ENCODE measurements around the gene HTR3B.

GRCh38 chr11:113956986-113957385, 52.4 kb downstream of the HTR3B start:
- no peak for TF ChIP-seq RFX5 (IDR thresholded peaks at IDR 0.05)
- no peak for TF ChIP-seq SMC3 (IDR thresholded peaks at IDR 0.05)
- TF ChIP-seq, protein P1, sequence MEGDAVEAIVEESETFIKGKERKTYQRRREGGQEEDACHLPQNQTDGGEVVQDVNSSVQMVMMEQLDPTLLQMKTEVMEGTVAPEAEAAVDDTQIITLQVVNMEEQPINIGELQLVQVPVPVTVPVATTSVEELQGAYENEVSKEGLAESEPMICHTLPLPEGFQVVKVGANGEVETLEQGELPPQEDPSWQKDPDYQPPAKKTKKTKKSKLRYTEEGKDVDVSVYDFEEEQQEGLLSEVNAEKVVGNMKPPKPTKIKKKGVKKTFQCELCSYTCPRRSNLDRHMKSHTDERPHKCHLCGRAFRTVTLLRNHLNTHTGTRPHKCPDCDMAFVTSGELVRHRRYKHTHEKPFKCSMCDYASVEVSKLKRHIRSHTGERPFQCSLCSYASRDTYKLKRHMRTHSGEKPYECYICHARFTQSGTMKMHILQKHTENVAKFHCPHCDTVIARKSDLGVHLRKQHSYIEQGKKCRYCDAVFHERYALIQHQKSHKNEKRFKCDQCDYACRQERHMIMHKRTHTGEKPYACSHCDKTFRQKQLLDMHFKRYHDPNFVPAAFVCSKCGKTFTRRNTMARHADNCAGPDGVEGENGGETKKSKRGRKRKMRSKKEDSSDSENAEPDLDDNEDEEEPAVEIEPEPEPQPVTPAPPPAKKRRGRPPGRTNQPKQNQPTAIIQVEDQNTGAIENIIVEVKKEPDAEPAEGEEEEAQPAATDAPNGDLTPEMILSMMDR (IDR thresholded peaks at IDR 0.05): no peak
- no peak for TF ChIP-seq MYC (IDR thresholded peaks at IDR 0.05; ENCODE audit: borderline replicate concordance, low read length)
- TF ChIP-seq NFE2L2 (conservative IDR thresholded peaks at IDR 0.05; ENCODE audit: low read length): no peak
- no peak for TF ChIP-seq EP300 (IDR thresholded peaks at IDR 0.05)
- TF ChIP-seq, protein P2, sequence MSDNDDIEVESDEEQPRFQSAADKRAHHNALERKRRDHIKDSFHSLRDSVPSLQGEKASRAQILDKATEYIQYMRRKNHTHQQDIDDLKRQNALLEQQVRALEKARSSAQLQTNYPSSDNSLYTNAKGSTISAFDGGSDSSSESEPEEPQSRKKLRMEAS (IDR thresholded peaks at IDR 0.05): no peak
- TF ChIP-seq POLR2A (IDR thresholded peaks at IDR 0.05; ENCODE audit: low read length): no peak
- TF ChIP-seq REST (IDR thresholded peaks at IDR 0.05): no peak
- no peak for TF ChIP-seq RARB (CRISPR knock-in tag; IDR thresholded peaks at IDR 0.05)
- no peak for TF ChIP-seq HMGXB4 (CRISPR knock-in tag; IDR thresholded peaks at IDR 0.05; ENCODE audit: borderline replicate concordance)
